Adrenal gland (tissue), 12 donors: ENCODE measurements around the gene PRDM11. TPM values are rescaled to one million over a fixed set of nuclear protein-coding genes. Genes with fewer than 3 reads are reported as not detected.

Experiments
- DNase-seq, 7 donors: peaks; one replicate each; pipeline ENCODE4 v3.0.0-alpha.2; 2019 to 2020
- H3K27ac ChIP-seq, 5 donors: fragments of 200-600 bp; sonication (generic) in 4 of 5; 1 replicate in 3 of 5; 2 replicates in 2 of 5; pipeline versions ENCODE4 v1.5.1 to v1.8.0; 2016 to 2020; ENCODE audit warnings: mild to moderate bottlenecking in 1 of 5
- H3K27me3 ChIP-seq: fragments of 200-600 bp; 2 replicates; pipeline ENCODE4 v1.8.0; 2021
- H3K36me3 ChIP-seq, 2 donors: fragments of 200-600 bp; replicated peaks in 1 of 2; 1 replicate in 1 of 2; 2 replicates in 1 of 2; pipeline versions ENCODE4 v1.5.1 to v1.8.0; 2018 to 2022
- H3K4me1 ChIP-seq, 2 donors: fragments of 200-600 bp; replicated peaks in 1 of 2; 1 replicate in 1 of 2; 2 replicates in 1 of 2; pipeline versions ENCODE4 v1.5.1 to v1.8.0; 2018 to 2021
- H3K4me3 ChIP-seq, 4 donors: fragments of 200-600 bp; sonication (generic) in 3 of 4; one replicate each; pipeline ENCODE4 v1.5.1; 2016 to 2018
- H3K9me3 ChIP-seq, 3 donors: fragments of 200-600 bp; sonication (generic) in 1 of 3; replicated peaks in 1 of 3; 1 replicate in 2 of 3; 2 replicates in 1 of 3; pipeline versions ENCODE4 v1.5.1 to v1.8.0; 2016 to 2021
- CTCF ChIP-seq, 6 experiments: fragments of 450-650 bp in 4 of 6; fragments of 200-600 bp in 2 of 6; sonication (generic) in 1 of 6; IDR thresholded peaks; 1 replicate in 5 of 6; 2 replicates in 1 of 6; pipeline versions ENCODE4 v1.5.1 to v1.8.0; 2016 to 2021; ENCODE audit warnings: antibody characterized with exemption in 6 of 6, mild to moderate bottlenecking in 2 of 6, moderate library complexity in 1 of 6
- POLR2A ChIP-seq, 2 donors: fragments of 450-650 bp; IDR thresholded peaks; one replicate each; pipeline ENCODE4 v1.6.1; 2017; ENCODE audit warnings: antibody characterized with exemption in 2 of 2, mild to moderate bottlenecking in 2 of 2, moderate library complexity in 1 of 2
- WGBS, 4 donors: extraction: QIAGEN DNeasy Blood & Tissue Kit in 2 of 4; methylation state at CpG; one replicate each; pipeline versions ENCODE4 v1.1.5 to v1.1.7; 2013 to 2017; 5-methylcytosine and 5-hydroxymethylcytosine counted together
- intact Hi-C, 2 donors: fragments of 100-400 bp; cut with DNase I; formaldehyde crosslinking; loops; one replicate each; pipeline versions ENCODE4 v1.14.1 to v1.15.0; 2022 to 2023
- polyA plus RNA-seq, 3 donors: library from polyadenylated mRNA; stranded (reverse); fragments of 200-250 nt in 2 of 3; fragments of 350-450 nt in 1 of 3; fragmentation: Illumina TruSeq in 1 of 3; extraction: RNeasy Lipid Tissue Mini Kit (QIAGEN cat#74804) in 1 of 3; gene quantifications; one replicate each; pipeline ENCODE4 v1.2.3, GENCODE V29; 2013 to 2014
- total RNA-seq, 9 donors: library from RNA; depleted of rRNA in 4 of 9; stranded (reverse); fragments of >200 nt in 4 of 9; fragments of 120-200 nt in 1 of 9; fragmentation: NEBNext Ultra II Directional in 1 of 9; extraction: Animal tissue kit (Norgen Biotek cat#: 25700) in 1 of 9; gene quantifications; one replicate each; pipeline versions ENCODE4 v1.1.0 to v1.2.4, GENCODE V29; 2013 to 2023
- donor health status: healthy with polysubstance abuse.
- donor health status: Bipolar disorder and iron deficiency.
- donor health status: DM: yes; HTN: yes; CAD: no.
- donor health status: DM: no; HTN: no; CAD: no.
- donor health status: DM: no; HTN: no; CAD: no.
- donor health status: DM: yes; HTN: yes; CAD: no.

The PRDM11 gene
- total and polyA plus RNA-seq, 12 donors: 3.3 to 16.9 (median 11.9) TPM

GRCh38 chr11:45107029-45107428, 39.4 kb upstream of the PRDM11 start:
- 43 to 54% (median 46%) methylated on average over 5 of the region's 5 CpGs for WGBS, 4 donors
- no peak for TF ChIP-seq CTCF (IDR thresholded peaks at IDR 0.05)
- intact Hi-C loops: no loop called here
- Histone ChIP-seq H3K27ac (no peak overlapping the region), H3K4me3 (no peak overlapping the region), H3K9me3 (no peaks in the 10 kb centered on the region), H3K27me3 (peaks cover 11% of the 10 kb centered on the region), H3K4me1 (peaks cover 0 to 9% of the 10 kb centered on the region in 2 donors), H3K36me3 (no peaks in the 10 kb centered on the region)
- DNase-seq: no peak

GRCh38 chr11:45108070-45109064, 38.1 kb upstream of the PRDM11 start:
- 65 to 81% (median 78%) methylated on average over 10 to 14 of the region's 14 CpGs for WGBS, 4 donors
- TF ChIP-seq POLR2A (IDR thresholded peaks at IDR 0.05) (no peak), CTCF (IDR thresholded peaks at IDR 0.05) (no peak)
- Histone ChIP-seq H3K9me3 (no peaks in the 10 kb centered on the region), H3K27me3 (peaks cover 11% of the 10 kb centered on the region), H3K36me3 (no peaks in the 10 kb centered on the region), H3K27ac (no peak overlapping the region), H3K4me1 (no peaks in the 10 kb centered on the region), H3K4me3 (no peak overlapping the region)
- DNase-seq: no peak
- intact Hi-C loops: loop anchor here in 1 of 2 donors (2.0 kb wide), 1 partner anchor 224 kb away; no protein-coding TSS in a partner anchor

DNA sequence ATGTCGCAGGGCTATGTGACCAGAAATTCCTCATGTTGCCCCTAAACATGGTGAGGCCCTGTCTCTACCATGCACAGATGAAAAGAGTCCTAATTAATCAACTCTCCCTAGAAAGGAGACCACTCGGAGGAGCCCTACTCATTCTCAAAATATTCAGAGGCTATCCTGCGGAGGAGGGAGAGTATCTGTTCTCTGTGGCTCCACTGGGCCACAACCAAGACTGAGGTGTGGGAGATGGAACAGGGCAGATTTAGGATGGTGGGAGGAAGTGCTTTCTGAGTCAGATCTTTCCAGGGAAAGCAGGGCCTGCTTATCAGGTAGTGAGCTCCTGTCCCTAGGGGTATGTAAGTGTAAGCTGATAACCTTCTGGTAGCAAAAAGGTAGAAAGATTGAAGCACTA, 37.0 kb upstream of the PRDM11 start:
- no peak for TF ChIP-seq CTCF (IDR thresholded peaks at IDR 0.05)
- TF ChIP-seq POLR2A (IDR thresholded peaks at IDR 0.05): no peak
- 43 to 100% (median 75%) methylated on average over 3 of the region's 3 CpGs for WGBS, 4 donors

GRCh38 chr11:45110562-45110961, 35.9 kb upstream of the PRDM11 start:
- H3K4me1 ChIP-seq: no peaks in the 10 kb centered on the region
- peak; percentile 61 to 87 (median 78) for TF ChIP-seq CTCF (IDR thresholded peaks at IDR 0.05)
- no peak for TF ChIP-seq POLR2A (IDR thresholded peaks at IDR 0.05)
- H3K4me3 ChIP-seq: no peak overlapping the region
- no peak overlapping the region for H3K27ac ChIP-seq
- H3K27me3 ChIP-seq: peaks cover 11% of the 10 kb centered on the region
- H3K9me3 ChIP-seq: no peaks in the 10 kb centered on the region
- no peaks in the 10 kb centered on the region for H3K36me3 ChIP-seq
- intact Hi-C loops: loop anchor here (2.0 to 10.0 kb wide), 3 partner anchors 174 to 222 kb away; partner anchors contain the start of gene SYT13 (in 1 of the 2)
- peak in 5 of 7 donors; percentile 45 to 69 (median 62) for DNase-seq
- WGBS, 4 donors: 0 to 8% (median 6%) methylated on average over 2 to 10 of the region's 10 CpGs

More for the DNA sequence above, 37.0 kb upstream of the PRDM11 start:
- no peaks in the 10 kb centered on the region for H3K36me3 ChIP-seq
- H3K4me1 ChIP-seq: no peaks in the 10 kb centered on the region
- H3K4me3 ChIP-seq: no peak overlapping the region
- H3K27me3 ChIP-seq: peaks cover 11% of the 10 kb centered on the region
- no peak overlapping the region for H3K27ac ChIP-seq
- no peak for DNase-seq
- intact Hi-C loops: loop anchor here in 1 of 2 donors (2.0 kb wide), 1 partner anchor 223 kb away; no protein-coding TSS in a partner anchor
- no peaks in the 10 kb centered on the region for H3K9me3 ChIP-seq
